SK-N-SH (cell line): Measurements from ENCODE around the gene CTBP2. TPM values are rescaled to one million over a fixed set of nuclear protein-coding genes. Genes with fewer than 3 reads are reported as not detected.
A peak's percentile ranks its signal among the peaks of the same experiment; 100 is the strongest.

Experiments
- CTCF ChIA-PET: fragments of 300-600, 350-600 bp; formaldehyde crosslinking; extraction: SDS; loops from one replicate; lab custom pipeline; 2021; lab: Yijun Ruan, JAX
- POLR2A ChIA-PET: fragments of 350-600 bp; sonication (Branson Sonifier 250); formaldehyde crosslinking; extraction: SDS; loops from one replicate; lab custom pipeline; 2020; ENCODE audit warnings: antibody characterized with exemption, inconsistent platforms; lab: Yijun Ruan, JAX
- DNase-seq: peaks from one replicate; pipeline ENCODE4 v3.0.0; 2012
- H2AFZ ChIP-seq: fragments of 200-600 bp; sonication (generic); 2 replicates; pipeline ENCODE4 v1.8.1; 2016; ENCODE audit warnings: antibody characterized with exemption, mild to moderate bottlenecking, low read depth
- H3F3A ChIP-seq: fragments of 200-600 bp; sonication (generic); replicated peaks from 2 replicates; pipeline ENCODE3; 2016; ENCODE audit warnings: antibody characterized with exemption, mild to moderate bottlenecking; ENCODE audit not compliant: insufficient read depth
- H3K27ac ChIP-seq, 2 experiments: fragments of 200-500 bp in 1 of 2; fragments of 200-600 bp in 1 of 2; sonication (Bioruptor generic) in 1 of 2; sonication (generic), shearing (Covaris generic) in 1 of 2; 2 replicates each; pipeline versions ENCODE4 v1.5.1 to v1.6.1; 2014 to 2016; ENCODE audit warnings: low read depth in 2 of 2, inconsistent platforms in 1 of 2, low read length in 1 of 2, mild to moderate bottlenecking in 1 of 2, mixed read lengths in 1 of 2
- H3K27me3 ChIP-seq: fragments of 200-600 bp; sonication (generic), shearing (Covaris generic); 2 replicates; pipeline ENCODE4 v1.6.1; 2016; ENCODE audit warnings: mixed run types; ENCODE audit not compliant: insufficient read depth
- H3K36me3 ChIP-seq, 2 experiments: fragments of 200-500 bp in 1 of 2; fragments of 200-600 bp in 1 of 2; sonication (Bioruptor generic) in 1 of 2; sonication (generic) in 1 of 2; replicated peaks in 1 of 2; 2 replicates each; pipeline versions ENCODE3 to v1.5.1; 2014 to 2016; ENCODE audit warnings: low read length in 1 of 2, mild to moderate bottlenecking in 1 of 2; ENCODE audit not compliant: insufficient read depth in 2 of 2, control insufficient read depth in 1 of 2
- H3K4me1 ChIP-seq, 2 experiments: fragments of 200-500 bp in 1 of 2; fragments of 200-600 bp in 1 of 2; sonication (Bioruptor generic) in 1 of 2; sonication (generic), shearing (Covaris generic) in 1 of 2; 2 replicates each; pipeline versions ENCODE4 v1.5.1 to v1.6.1; 2014 to 2016; ENCODE audit warnings: low read depth in 1 of 2, low read length in 1 of 2, mixed run types in 1 of 2; ENCODE audit not compliant: insufficient read depth in 2 of 2, control insufficient read depth in 1 of 2
- H3K4me2 ChIP-seq: fragments of 200-600 bp; sonication (generic), shearing (Covaris generic); 2 replicates; pipeline ENCODE4 v1.6.1; 2017; ENCODE audit warnings: mixed run types
- H3K4me3 ChIP-seq, 2 experiments: fragments of 200-500 bp in 1 of 2; fragments of 200-600 bp in 1 of 2; sonication (Bioruptor generic) in 1 of 2; sonication (generic), shearing (Covaris generic) in 1 of 2; 2 replicates each; pipeline versions ENCODE4 v1.5.1 to v1.8.1; 2014 to 2016; ENCODE audit warnings: low read depth in 2 of 2, inconsistent platforms in 1 of 2, low read length in 1 of 2, mild to moderate bottlenecking in 1 of 2, mixed read lengths in 1 of 2, moderate library complexity in 1 of 2
- H3K79me2 ChIP-seq: fragments of 200-600 bp; sonication (generic); 2 replicates; pipeline ENCODE4 v1.8.1; 2017; ENCODE audit warnings: mild to moderate bottlenecking; ENCODE audit not compliant: insufficient read depth
- H3K9ac ChIP-seq: fragments of 200-600 bp; sonication (generic); 2 replicates; pipeline ENCODE4 v1.6.1; 2017; ENCODE audit warnings: mixed run types
- H3K9me2 ChIP-seq: fragments of 200-600 bp; sonication (generic); 2 replicates; pipeline ENCODE4 v1.6.1; 2017; ENCODE audit warnings: mixed run types
- H3K9me3 ChIP-seq: fragments of 200-600 bp; sonication (generic); 2 replicates; pipeline ENCODE4 v1.6.1; 2017; ENCODE audit warnings: mixed run types, mild to moderate bottlenecking, moderate library complexity
- H4K20me1 ChIP-seq: fragments of 200-600 bp; sonication (generic); 2 replicates; pipeline ENCODE4 v1.6.1; 2017; ENCODE audit warnings: mild to moderate bottlenecking, mixed run types; ENCODE audit not compliant: insufficient read depth
- CHD2 ChIP-seq: fragments of 150-350 bp; IDR thresholded peaks from 2 replicates; pipeline ENCODE4 v1.6.1; 2018; ENCODE audit warnings: low read length; ENCODE audit not compliant: partially characterized antibody
- CTCF ChIP-seq: fragments of 200-600 bp; sonication (generic); IDR thresholded peaks from 2 replicates; pipeline ENCODE4 v1.6.1; 2017; ENCODE audit warnings: antibody characterized with exemption, mild to moderate bottlenecking, moderate library complexity
- FOSL2 ChIP-seq: IDR thresholded peaks from 2 replicates; pipeline ENCODE4 v1.4.0; 2012; ENCODE audit warnings: low read depth, mild to moderate bottlenecking, moderate library complexity, borderline replicate concordance
- FOXM1 ChIP-seq: IDR thresholded peaks from 2 replicates; pipeline ENCODE4 v1.4.0; 2012; ENCODE audit warnings: low read depth, mild to moderate bottlenecking
- MEF2A ChIP-seq: IDR thresholded peaks from 2 replicates; pipeline ENCODE4 v1.4.0; 2012; ENCODE audit warnings: low read depth, borderline replicate concordance
- RAD21 ChIP-seq: IDR thresholded peaks from 2 replicates; pipeline ENCODE4 v1.6.1; 2012; ENCODE audit warnings: mild to moderate bottlenecking, low read length
- REST ChIP-seq: IDR thresholded peaks from 2 replicates; pipeline ENCODE4 v1.6.1; 2012; ENCODE audit warnings: mild to moderate bottlenecking, low read depth, low read length, moderate library complexity
- RFX5 ChIP-seq: IDR thresholded peaks from 2 replicates; pipeline ENCODE4 v1.6.1; 2012; ENCODE audit warnings: mild to moderate bottlenecking, improper control_type of control experiment, low read length
- SIN3A ChIP-seq: IDR thresholded peaks from 2 replicates; pipeline ENCODE4 v1.6.1; 2012; ENCODE audit warnings: low read depth, mild to moderate bottlenecking, low read length, moderate library complexity, borderline replicate concordance
- USF2 ChIP-seq: fragments of 150-350 bp; IDR thresholded peaks from 2 replicates; pipeline ENCODE4 v1.6.1; 2017; ENCODE audit warnings: antibody characterized with exemption, low read length, low read depth, borderline replicate concordance
- YY1 ChIP-seq: IDR thresholded peaks from 2 replicates; pipeline ENCODE4 v1.4.0; 2012; ENCODE audit warnings: low read depth, mild to moderate bottlenecking
- WGBS: methylation state at CpG from one replicate; pipeline ENCODE4 v1.1.6; 2017; ENCODE audit warnings: low lambda C conversion rate; 5-methylcytosine and 5-hydroxymethylcytosine counted together
- polyA plus RNA-seq, 3 experiments: library from polyadenylated mRNA; depleted of rRNA; stranded (reverse); fragments of >200 nt; gene quantifications; 2 replicates each; pipeline ENCODE4 v1.2.3, GENCODE V29; 2012

Gene CTBP2
- polyA plus RNA-seq, 1 of the 3 experiments (the other 2 are of a cell fraction), result 69.7 TPM

- peaks cover 0 to 12% of the 10 kb centered on the region in 2 experiments for H3K36me3 ChIP-seq
- WGBS, result 91% methylated on average over 16 of the region's 16 CpGs
- H3K4me2 ChIP-seq, result no peak overlapping the region
- H3K27ac ChIP-seq, result peak overlapping the region in 1 of 2 experiments; percentile 68; a peak in 1 of 4 replicates
- peaks cover 77% of the 10 kb centered on the region for H3K79me2 ChIP-seq
- peaks cover 93% of the 10 kb centered on the region for H4K20me1 ChIP-seq
- TF ChIP-seq REST (no peak), USF2 (no peak), RAD21 (no peak), CHD2 (no peak), SIN3A (no peak), CTCF (no peak), FOXM1 (no peak), YY1 (no peak), RFX5 (no peak), MEF2A (no peak), FOSL2 (no peak)
- TF ChIP-seq, all 33 proteins: peak for 0
- no peak overlapping the region for H3K9ac ChIP-seq
- H3K9me3 ChIP-seq, result no peaks in the 10 kb centered on the region
- peaks cover 0 to 95% of the 10 kb centered on the region in 2 experiments; a peak in 2 of 4 replicates for H3K4me1 ChIP-seq
- POLR2A ChIA-PET, result no interaction called here
- H3K27me3 ChIP-seq, result no peaks in the 10 kb centered on the region
- H2AFZ ChIP-seq, result no peak overlapping the region
- DNase-seq, result no peak
- CTCF ChIA-PET, result interaction anchor here (0.9 to 2.7 kb wide), 8 partner anchors 10 to 50 kb away, joined by 3 to 18 read pairs (median 5); no protein-coding TSS in a partner anchor
- H3K4me3 ChIP-seq, result no peak overlapping the region
- H3K9me2 ChIP-seq, result no peaks in the 10 kb centered on the region
- no peaks in the 10 kb centered on the region for H3F3A ChIP-seq
Measured at GRCh38 chr10:125011171-125011925, 149.0 kb downstream of the CTBP2 start.
